Stimulated activated CD4-positive, alpha-beta T cell treated with anti-CD3 and anti-CD28 coated beads, TNF-alpha, amount 100 ng/mL, for 4 hours (primary cell): ENCODE data around the gene PAN2.

ENCODE experiments used
- DNase-seq, 3 experiments: peaks; one replicate each; pipeline ENCODE4 v3.0.0-alpha.2; 2020; ENCODE audit warnings: low read depth in 3 of 3

Gene PAN2, protein sequence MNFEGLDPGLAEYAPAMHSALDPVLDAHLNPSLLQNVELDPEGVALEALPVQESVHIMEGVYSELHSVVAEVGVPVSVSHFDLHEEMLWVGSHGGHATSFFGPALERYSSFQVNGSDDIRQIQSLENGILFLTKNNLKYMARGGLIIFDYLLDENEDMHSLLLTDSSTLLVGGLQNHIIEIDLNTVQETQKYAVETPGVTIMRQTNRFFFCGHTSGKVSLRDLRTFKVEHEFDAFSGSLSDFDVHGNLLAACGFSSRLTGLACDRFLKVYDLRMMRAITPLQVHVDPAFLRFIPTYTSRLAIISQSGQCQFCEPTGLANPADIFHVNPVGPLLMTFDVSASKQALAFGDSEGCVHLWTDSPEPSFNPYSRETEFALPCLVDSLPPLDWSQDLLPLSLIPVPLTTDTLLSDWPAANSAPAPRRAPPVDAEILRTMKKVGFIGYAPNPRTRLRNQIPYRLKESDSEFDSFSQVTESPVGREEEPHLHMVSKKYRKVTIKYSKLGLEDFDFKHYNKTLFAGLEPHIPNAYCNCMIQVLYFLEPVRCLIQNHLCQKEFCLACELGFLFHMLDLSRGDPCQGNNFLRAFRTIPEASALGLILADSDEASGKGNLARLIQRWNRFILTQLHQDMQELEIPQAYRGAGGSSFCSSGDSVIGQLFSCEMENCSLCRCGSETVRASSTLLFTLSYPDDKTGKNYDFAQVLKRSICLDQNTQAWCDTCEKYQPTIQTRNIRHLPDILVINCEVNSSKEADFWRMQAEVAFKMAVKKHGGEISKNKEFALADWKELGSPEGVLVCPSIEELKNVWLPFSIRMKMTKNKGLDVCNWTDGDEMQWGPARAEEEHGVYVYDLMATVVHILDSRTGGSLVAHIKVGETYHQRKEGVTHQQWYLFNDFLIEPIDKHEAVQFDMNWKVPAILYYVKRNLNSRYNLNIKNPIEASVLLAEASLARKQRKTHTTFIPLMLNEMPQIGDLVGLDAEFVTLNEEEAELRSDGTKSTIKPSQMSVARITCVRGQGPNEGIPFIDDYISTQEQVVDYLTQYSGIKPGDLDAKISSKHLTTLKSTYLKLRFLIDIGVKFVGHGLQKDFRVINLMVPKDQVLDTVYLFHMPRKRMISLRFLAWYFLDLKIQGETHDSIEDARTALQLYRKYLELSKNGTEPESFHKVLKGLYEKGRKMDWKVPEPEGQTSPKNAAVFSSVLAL

DNA sequence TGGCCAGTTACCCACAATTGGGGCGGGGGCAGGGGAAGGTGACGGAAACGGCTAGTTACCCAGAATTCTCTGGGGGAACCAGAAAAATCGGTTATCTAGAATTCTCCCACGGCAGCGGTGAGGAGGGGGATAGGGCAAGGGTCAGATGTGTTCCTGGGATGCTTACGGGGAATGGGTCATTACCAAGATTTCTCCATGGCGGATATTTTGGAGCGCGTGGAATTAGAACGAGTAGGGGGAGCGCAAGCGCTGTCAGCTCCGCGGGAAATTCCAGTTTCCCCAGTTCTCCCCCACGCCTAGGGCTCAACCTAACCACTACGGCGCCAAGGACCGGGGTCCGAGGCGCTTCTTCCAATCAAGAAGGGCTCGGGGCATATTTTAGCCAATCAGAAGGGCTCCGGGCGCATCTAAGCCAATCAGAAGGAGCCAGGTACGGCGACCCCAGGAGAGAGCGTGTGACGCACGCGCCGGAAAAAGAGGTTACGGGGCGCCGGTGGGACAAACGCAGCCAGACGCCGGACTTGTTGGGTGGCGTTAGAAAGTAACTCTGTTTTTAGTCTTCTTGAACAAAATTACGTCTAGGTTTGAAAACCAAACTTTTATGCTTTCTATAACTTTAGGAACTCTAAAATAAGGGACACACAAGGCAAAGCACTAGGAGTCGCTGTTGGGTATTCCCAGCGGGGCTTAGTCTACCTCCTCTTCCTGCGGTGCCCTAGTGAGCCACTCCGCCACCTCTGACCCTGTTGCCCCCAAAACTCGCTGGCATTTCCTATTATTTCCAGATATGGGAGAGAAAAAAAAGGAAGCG, at the start of gene PAN2:
TSS of gene PAN2 (minus strand) at position 322 of the 811 bp plus-strand sequence. CDS start 906 bp downstream, outside the sequence.
- peak; percentile 79 to 90 (median 85) for DNase-seq

DNA sequence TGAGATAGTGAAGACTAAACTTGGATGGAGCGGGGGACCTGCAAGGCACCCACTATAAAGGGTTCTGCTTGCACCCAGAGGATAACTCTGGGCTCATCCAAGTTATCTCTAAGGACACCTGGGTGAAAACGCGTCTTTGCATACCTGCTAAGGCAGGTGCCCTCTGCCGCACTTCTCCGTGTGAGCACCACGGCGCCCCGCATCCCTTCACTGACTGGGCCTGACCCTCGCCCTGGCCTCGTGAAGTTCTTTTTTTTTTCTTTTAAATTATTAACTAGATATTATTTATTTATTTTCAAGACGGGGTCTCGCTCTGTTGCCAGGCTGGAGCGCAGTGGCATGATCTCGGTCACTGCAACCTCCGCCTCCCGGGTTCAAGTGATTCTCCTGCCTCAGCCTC, 48.8 kb upstream of the PAN2 start:
- DNase-seq = no peak

DNA sequence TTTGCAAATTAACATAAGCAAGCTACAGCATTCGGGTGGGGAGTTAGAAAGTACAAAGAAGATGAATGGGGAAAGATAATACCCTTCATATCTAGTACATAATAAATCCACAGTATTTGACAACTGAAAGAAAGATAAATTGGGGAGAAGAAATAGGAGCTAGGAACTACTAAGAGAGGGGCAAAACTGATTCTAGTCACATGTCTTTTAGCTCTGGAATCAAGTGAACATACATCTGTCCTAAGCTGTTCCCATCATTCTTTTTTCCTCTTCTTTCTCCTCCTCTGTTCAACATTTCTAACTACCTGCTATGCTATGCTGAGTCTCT, 44.2 kb upstream of the PAN2 start:
- DNase-seq = no peak

DNA sequence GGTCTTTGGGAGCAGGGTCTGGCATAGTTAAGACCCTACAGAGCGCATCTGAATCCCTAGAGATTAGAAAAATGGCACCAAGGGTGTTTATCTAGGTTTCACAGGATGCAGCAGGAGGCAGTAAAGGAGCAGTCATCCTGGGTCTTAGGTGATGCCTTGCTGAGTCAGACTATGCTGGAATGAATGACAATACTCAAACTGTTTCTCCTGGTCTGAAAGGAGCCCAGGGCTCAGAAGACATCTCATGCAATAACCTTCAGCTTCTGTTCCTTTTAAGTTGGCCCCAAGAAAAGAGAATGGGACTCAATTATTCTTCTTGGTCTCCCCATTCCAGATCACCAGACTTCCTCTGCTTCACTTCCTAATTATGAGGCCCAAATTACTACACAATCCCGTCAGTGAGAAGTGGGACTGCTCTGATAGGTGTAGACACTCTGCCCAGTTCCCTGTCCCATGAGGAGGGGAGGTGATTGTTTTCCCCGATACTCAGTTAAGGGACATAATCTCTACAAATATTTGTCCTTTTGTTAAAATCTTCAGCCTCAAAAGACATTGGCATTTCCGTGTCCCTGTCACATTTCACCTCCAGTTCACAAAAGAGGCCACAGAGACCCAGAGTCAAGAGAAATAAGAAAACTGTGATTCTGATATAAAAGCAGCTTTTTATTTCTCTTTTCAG, 43.6 kb upstream of the PAN2 start:
- no peak for DNase-seq

DNA sequence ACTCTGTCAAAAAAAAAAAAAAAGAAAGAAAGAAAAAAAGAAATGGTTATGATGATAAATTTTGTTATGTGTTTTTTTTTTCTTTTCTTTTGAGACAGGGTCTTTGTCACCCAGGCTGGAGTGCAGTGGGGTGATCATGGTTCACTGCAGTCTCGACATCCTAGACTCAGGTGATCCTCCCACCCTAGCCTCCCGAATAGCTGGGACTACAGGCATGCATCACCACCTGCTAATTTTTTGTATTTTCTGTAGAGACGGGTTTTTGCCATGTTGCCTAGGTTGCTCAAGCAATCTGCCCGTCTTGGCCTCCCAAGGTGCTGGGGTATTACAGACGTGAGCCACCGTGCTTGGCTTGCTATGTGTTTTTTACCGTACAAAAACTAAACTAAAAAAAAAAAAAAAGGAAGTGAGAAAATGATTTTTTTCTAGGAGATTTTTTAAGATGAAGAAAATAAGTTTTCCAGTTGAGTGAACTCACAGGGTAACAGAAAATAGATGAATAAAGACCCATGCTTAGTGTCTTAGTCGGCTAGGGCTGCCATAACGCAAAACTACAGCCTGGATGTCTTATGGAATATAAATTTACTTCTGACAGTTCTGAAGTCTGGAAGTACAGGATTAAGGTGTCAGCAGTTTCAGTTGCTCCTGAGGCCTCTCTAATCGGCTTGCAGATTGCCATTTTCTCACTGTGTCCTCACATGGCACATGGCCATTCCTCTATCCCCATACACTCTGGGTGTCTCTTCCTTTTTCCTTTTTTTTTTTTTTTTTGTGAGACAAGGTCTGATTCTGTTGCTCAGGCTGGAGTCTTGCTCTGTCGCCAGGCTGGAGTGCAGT, 42.0 kb upstream of the PAN2 start:
- DNase-seq = no peak

DNA sequence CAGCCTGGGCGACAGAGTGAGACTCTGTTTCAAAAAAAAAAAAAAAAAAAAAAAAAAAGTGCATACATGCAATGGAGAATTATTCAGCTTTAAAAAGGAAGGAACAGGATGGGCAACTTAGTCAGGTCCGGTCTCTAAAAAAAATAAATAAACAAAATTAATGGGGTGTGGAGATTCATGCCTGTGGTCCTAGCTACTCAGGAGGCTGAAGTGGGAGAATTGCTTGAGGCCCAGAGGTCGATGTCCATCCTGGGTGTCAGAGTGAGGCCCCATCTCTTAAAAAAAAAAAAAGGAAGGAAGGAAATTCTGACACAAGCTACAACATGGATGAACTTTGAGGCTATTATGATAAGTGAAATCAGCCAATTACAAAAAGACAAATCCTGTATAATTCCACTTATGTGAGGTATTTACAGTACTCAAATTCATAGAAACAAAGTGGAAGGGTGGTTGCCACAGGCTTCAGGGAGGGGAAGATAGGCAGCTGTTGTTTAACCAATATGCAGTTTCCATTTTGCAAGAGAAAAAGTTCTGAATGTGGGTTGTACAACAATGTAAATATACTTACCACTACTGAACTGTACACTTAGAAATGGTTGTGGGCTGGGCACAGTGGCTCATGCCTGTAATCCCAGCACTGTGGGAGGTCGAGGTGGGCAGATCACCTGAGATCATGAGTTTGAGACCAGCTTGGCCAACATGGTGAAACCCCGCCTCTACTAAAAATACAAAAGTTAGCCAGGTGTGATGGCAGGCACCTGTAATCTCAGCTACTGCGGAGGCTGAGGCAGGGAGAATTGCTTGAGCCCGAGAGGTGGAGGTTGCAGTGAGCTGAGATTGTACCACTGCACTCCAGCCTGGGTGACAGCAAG, 41.2 kb upstream of the PAN2 start:
- DNase-seq = no peak

DNA sequence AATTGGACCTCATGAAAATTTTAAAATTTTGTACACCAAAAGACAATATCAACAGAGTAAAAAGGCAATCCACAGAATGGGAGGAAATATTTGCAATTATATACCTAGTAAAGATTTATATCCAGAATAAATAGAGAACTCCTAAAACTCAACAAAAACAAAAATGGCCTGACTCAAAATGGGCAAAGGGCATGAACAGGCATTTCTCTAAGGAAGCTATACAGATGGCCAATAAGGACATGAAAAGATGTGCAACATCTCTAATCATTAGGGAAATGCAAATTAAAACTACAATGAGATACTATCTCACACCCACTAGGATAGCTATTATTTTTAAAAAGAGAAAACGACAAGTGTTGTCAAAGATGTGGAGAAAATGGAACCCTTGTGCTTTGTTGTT, 39.7 kb upstream of the PAN2 start:
- no peak for DNase-seq

DNA sequence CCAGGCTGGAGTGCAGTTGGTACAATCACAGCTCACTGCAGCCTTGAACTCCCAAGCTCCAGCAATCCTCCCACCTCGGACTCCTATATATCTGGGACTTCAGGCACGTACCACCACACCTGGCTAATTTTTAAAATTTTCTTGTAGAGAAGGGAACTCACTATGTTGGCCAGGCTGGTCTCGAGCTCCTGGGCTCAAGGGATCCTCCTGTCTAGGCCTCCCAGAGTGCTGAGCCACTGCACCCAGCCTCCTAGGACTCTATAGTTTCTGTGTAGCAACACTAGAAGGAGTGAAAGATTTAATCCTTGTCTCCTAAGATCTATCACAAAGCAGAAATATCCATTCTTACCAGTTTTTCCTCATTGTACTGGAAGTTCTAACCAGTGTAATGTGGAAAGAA, 33.1 kb upstream of the PAN2 start:
- no peak for DNase-seq

DNA sequence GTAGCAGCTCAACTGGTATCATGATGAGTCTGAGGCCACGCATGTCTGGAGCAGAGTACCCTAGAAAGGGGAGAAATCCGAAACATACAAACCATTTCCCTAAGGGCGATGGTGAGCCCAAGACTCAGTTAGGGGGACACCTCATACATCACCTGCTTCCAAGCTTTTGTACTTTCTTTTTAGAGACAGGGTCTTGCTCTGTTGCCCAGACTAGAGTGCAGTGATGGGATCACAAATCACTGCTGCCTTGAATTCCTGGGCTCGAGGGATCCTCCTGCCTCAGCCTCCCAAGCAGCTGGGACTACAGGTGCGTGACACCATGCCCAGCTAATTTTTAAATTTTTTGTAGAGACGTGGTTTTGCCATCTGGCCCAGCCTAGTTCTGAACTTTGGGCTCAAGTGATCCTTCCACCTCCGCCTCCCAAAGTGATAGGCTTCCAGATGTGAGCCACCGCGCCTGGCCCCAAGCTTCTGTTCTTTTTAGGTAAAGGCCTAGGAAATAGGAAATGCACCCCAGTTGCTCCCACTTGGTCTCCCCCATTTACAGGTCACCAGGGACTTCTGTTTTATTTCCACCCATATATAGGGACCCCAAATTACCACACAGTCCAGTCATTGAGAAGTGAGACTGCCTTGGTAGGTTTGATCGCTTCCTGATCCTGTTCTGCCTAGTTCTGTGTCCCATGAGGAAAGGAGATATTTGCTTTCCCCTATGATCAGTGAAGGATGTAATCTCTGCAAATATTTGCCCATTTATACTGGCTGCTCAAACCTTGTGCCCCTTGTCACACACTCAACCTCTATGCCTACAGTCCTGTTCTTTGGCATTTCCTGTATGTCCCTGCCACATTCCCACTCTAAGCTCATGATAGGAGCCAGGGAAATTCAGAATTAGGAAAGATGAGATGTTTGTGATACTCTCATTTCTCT, 28.6 kb upstream of the PAN2 start, which contains the start of gene APOF:
TSS of gene APOF (minus strand) at position 728 of the 930 bp plus-strand sequence. CDS start at position 616, 112 bp downstream.
- no peak for DNase-seq

DNA sequence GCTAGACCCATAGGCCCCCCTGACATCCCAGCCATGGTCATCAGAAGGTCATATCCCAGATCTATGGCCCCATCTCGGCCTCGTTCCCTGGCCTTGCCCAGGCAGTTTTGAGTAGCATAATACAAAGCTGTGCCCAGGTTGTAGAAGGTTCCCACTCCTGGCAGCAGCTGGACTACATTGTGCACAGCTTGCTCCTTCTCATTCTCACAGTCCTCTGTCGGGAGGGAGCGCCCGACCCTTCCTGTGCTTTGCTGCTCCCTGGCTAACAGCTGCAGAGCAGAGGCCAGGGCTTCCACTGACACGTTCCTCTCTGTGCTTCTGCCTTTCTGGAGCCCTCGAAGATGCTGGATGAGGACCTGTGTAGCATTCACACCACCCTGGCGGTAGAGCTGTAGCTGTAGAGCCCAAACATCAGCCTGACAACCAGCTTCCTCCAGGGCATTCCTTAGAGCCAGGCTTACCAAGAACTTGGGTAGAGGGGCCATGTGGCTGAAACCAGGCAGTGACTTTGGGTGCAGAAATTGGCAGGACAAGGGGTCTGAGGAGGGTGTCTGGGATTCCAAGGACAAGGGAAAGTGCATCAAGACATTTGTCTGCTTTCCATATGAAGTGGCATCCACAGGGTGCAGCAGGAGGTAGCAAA, 27.8 kb upstream of the PAN2 start:
- DNase-seq = no peak

DNA sequence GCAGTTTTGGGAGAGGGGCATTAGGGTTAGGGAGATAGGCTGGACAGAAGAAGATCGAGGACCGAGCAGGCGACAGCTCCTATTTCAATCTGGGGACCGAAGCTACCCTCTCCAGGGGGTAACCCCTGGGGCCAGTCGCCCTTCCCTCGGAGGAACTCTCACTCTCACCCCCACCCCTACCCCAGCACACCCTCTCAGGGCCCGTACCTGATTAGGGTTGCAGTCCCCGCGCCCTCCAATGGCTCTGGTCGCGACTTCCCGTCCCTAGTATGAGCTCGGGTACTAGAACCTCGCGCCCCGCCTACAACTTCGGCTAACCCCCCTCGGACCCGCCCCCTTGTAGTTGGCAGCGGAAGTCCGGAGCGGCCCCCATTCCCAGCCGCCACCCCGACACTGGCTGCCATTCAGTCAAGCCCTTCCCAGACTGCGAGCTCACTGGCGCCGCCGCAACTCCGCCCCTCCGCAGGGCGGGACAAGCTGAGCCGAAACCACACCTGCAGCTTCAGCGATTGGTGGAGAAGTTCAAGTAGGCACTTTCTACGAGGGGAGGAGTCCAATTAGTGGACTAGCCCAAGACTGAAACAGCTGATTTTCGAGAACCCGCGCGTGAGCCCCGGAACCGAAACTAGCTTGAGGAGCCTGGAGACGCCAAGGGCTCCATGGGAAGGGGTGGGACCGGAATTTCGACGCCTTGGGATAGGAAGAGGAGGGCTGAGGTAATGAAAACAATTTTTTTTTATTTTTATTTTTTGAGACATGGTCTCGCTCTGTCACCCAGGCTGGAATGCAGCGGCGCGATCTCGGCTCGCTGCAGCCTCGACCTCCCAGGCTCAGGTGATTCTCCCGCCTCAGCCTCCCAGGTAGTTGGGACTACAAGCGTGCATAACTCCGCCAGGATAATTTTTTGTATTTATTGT, 26.3 kb upstream of the PAN2 start, which contains the start of gene STAT2:
TSS of gene STAT2 (minus strand) at position 257 of the 917 bp plus-strand sequence. CDS start 3,536 bp downstream, outside the sequence.
- DNase-seq = peak; percentile 93 to 98 (median 98)

DNA sequence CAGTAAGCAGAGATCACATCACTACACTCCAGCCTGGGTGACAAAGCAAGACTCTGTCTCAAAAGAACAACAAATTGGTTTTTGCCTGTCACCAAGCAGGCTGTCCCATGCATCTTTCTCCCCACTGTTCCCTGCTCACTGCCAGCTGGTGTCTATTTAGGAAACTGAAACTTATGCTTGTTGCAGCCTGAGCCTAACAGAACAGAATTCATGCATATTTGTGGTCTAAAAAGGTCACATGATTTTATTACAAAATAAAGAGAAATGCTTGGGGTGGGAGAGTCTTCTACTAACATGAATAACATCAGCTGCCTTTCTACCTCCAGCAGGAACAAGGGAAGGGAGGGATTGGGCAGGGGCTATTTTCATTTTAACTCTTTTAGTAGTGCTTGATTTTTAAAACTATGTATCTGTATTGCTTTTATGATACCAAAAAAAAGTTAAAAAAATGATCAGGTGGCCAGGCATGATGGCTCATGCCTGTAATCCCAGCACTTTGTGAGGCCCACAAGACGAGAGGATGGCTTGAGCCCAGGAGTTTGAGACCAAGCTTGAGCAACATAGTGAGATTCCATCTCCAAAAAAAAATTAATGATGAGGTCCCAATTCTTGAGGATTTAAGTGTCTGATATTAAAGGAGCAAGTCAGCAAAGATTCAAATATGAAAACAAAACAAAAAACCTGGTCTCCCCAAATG, 25.2 kb upstream of the PAN2 start:
- DNase-seq = no peak

DNA sequence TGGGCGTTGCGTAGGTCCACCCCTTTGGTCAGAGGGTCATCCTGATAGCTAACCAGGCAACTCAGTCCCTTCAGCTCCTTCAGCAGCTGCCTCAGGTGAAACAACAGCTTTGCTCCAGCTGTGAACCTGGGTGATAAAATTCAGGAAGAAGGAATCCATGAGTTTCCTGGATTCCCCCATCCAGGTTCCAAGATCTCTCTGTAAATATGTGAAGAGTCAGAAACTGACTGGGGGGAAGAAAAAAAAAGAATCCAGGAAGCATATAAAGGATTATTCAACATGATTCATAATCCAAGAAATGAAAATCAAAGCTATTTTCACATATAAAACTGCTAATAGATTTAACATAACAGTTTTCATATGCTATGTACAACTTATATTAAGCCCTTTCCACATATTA, 17.5 kb upstream of the PAN2 start:
- no peak for DNase-seq

DNA sequence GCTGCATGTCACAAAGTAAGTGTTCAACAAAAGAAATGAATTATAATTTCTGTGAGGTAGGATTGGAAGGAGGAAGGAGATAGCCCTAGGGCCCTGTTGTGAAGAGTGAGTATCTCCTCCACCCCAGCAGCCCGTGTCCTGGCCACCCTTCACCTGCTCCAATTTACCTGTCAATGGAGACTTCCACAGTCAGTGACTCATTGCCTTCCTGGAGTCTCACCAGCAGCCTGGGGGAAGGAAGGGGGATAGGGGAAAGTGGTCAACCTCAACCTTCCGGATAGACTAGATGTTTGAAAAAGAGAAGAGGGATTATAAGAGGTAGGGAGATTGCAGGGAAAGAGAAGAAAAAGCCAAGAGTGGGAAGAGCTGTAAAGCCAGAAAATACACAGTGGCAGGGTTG, 16.9 kb upstream of the PAN2 start:
- no peak for DNase-seq

DNA sequence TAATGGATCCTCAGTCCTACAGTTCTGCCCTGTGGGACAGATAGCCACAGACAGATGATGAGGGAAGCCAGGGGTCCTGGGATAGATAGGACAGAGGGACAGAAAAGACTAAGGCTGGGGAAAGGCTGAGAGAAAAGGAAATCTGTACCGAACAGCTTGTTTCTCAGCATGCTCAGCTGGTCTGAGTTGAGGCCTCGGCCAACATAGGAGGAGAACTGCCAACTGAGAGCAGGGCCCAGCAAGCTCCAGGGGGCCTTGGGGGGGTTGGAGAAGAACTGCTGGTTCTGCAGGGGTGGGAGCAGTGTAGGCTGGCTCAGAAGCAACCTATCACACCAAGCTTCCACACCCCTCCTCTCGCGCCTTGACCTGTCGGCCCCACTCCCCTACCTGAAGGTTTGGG, 15.0 kb upstream of the PAN2 start:
- no peak for DNase-seq
